Brain pericyte (primary cell): ENCODE measurements around the gene GRID2IP.

ENCODE experiments used
- DNase-seq: peaks from one replicate; pipeline ENCODE4 v3.0.0-alpha.2; 2012; ENCODE audit warnings: low read depth, low spot score

Gene GRID2IP

GRCh38 chr7:6520163-6520981 lies 30.9 kb downstream of the GRID2IP start:
- DNase-seq, result no peak

- DNase-seq, result peak; percentile 41
Observed at GRCh38 chr7:6516387-6516983, 34.8 kb downstream of the GRID2IP start.

- DNase-seq, result no peak
Observed at GRCh38 chr7:6513541-6513940, 37.7 kb downstream of the GRID2IP start.

GRCh38 chr7:6512892-6513291 lies 38.4 kb downstream of the GRID2IP start:
- DNase-seq, result no peak

- DNase-seq, result no peak
Observed at GRCh38 chr7:6510476-6511133, 40.7 kb downstream of the GRID2IP start.

GRCh38 chr7:6508950-6509349 lies 42.3 kb downstream of the GRID2IP start:
- DNase-seq, result no peak

- DNase-seq, result no peak
Observed at GRCh38 chr7:6508539-6508938, 42.7 kb downstream of the GRID2IP start.

- DNase-seq, result no peak
Observed at GRCh38 chr7:6507906-6508305, 43.4 kb downstream of the GRID2IP start.

- DNase-seq, result no peak
Observed at GRCh38 chr7:6505685-6506559, 45.3 kb downstream of the GRID2IP start.

GRCh38 chr7:6504996-6505395 lies 46.3 kb downstream of the GRID2IP start:
- no peak for DNase-seq

GRCh38 chr7:6502886-6503285 lies 48.4 kb downstream of the GRID2IP start:
- no peak for DNase-seq

GRCh38 chr7:6501586-6502564 lies 49.4 kb downstream of the GRID2IP start:
- DNase-seq, result no peak

- DNase-seq, result no peak
Observed at GRCh38 chr7:6500691-6501090, 50.6 kb downstream of the GRID2IP start.

- no peak for DNase-seq
Observed at GRCh38 chr7:6497994-6498393, 53.3 kb downstream of the GRID2IP start.

- DNase-seq, result no peak
Observed at GRCh38 chr7:6497637-6497905, 53.7 kb downstream of the GRID2IP start.

- DNase-seq, result no peak
Observed at GRCh38 chr7:6496842-6497636, 54.2 kb downstream of the GRID2IP start.

GRCh38 chr7:6495597-6496262 lies 55.5 kb downstream of the GRID2IP start:
- DNase-seq, result no peak

- no peak for DNase-seq
Observed at GRCh38 chr7:6494365-6494764, 56.9 kb downstream of the GRID2IP start.

- DNase-seq, result no peak
Observed at GRCh38 chr7:6491194-6491593, 60.1 kb downstream of the GRID2IP start.
